Measurements from ENCODE around the gene DAB2IP.

Gene DAB2IP

DNA sequence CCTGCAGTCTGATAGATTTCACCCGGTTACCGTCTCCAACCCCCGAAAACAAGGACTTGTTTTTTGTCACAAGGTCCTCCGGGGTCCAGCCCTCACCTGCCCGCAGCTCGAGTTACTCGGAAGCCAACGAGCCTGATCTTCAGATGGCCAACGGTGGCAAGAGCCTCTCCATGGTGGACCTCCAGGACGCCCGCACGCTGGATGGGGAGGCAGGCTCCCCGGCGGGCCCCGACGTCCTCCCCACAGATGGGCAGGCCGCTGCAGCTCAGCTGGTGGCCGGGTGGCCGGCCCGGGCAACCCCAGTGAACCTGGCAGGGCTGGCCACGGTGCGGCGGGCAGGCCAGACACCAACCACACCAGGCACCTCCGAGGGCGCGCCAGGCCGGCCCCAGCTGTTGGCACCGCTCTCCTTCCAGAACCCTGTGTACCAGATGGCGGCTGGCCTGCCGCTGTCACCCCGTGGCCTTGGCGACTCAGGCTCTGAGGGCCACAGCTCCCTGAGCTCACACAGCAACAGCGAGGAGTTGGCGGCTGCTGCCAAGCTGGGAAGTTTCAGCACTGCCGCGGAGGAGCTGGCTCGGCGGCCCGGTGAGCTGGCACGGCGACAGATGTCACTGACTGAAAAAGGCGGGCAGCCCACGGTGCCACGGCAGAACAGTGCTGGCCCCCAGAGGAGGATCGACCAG, 121.3 kb downstream of the DAB2IP start:
- Histone ChIP-seq H2BK5ac (ENCODE audit: low read depth, low read length, poor library complexity) (no peak overlapping the region), H3K9me3 (ENCODE audit: insufficient read depth, low read depth, low read length) (peaks cover 2% of the 10 kb centered on the region), H4K8ac (ENCODE audit: low read depth, low read length) (no peak overlapping the region)

GRCh38 chr9:121773286-121773953, 122.0 kb downstream of the DAB2IP start:
- no peak overlapping the region for H3K23ac ChIP-seq (ENCODE audit: low read length)
- no peak overlapping the region for H2BK12ac ChIP-seq (ENCODE audit: low read length)
- no peaks in the 10 kb centered on the region for H3K27me3 ChIP-seq (ENCODE audit: insufficient read depth, low read length)
- no peak overlapping the region for H3K4ac ChIP-seq (ENCODE audit: low read depth, low read length)
- H3K4me2 ChIP-seq (ENCODE audit: low read length) = no peak overlapping the region
- no peaks in the 10 kb centered on the region for H3K79me1 ChIP-seq (ENCODE audit: low read length)
- no peak overlapping the region for H4K8ac ChIP-seq (ENCODE audit: low read depth, low read length)
- H3K36me3 ChIP-seq (ENCODE audit: control insufficient read depth in 1 of 2, insufficient read depth in 2 of 2, low read length in 2 of 2) = peaks cover 74 to 76% of the 10 kb centered on the region in 2 experiments
- no peak overlapping the region for H2BK120ac ChIP-seq (ENCODE audit: insufficient read depth, low read length, poor library complexity)
- peaks cover 2% of the 10 kb centered on the region for H3K9me3 ChIP-seq (ENCODE audit: insufficient read depth, low read depth, low read length)
- no peak overlapping the region for H2BK5ac ChIP-seq (ENCODE audit: low read depth, low read length, poor library complexity)
- H3K9ac ChIP-seq (ENCODE audit: low read length) = no peak overlapping the region
- H2AK5ac ChIP-seq (ENCODE audit: low read length) = no peak overlapping the region
- H3K18ac ChIP-seq (ENCODE audit: low read length) = no peak overlapping the region
- no peak overlapping the region for H2AFZ ChIP-seq (ENCODE audit: insufficient read depth, low read length, poor library complexity)
- no peak overlapping the region for H3K27ac ChIP-seq (ENCODE audit: low read depth, low read length)
- no peaks in the 10 kb centered on the region for H3K79me2 ChIP-seq (ENCODE audit: control insufficient read depth, insufficient read depth, low read length, poor library complexity)
- WGBS (ENCODE audit: extremely low coverage, insufficient coverage, insufficient read length) = no CpG with 5 or more reads among the region's 18 CpGs
- H3K14ac ChIP-seq (ENCODE audit: low read length) = no peak overlapping the region
- no peak overlapping the region for H4K12ac ChIP-seq (ENCODE audit: low read depth, low read length)
- no peak for DNase-seq
- H4K91ac ChIP-seq (ENCODE audit: low read depth, low read length) = no peak overlapping the region
- H3K4me1 ChIP-seq (ENCODE audit: control insufficient read depth in 1 of 2, insufficient read depth in 2 of 2, low read length in 2 of 2) = peaks cover 3% of the 10 kb centered on the region in 2 experiments
- H3K4me3 ChIP-seq (ENCODE audit: low read depth, low read length) = no peak overlapping the region

More for the DNA sequence above, 121.3 kb downstream of the DAB2IP start:
- H4K12ac ChIP-seq (ENCODE audit: low read depth, low read length) = no peak overlapping the region
- no peak overlapping the region for H4K91ac ChIP-seq (ENCODE audit: low read depth, low read length)
- H3K4me1 ChIP-seq (ENCODE audit: control insufficient read depth in 1 of 2, insufficient read depth in 2 of 2, low read length in 2 of 2) = peaks cover 3% of the 10 kb centered on the region in 2 experiments
- H2BK120ac ChIP-seq (ENCODE audit: insufficient read depth, low read length, poor library complexity) = no peak overlapping the region
- H3K23ac ChIP-seq (ENCODE audit: low read length) = no peak overlapping the region
- H2AFZ ChIP-seq (ENCODE audit: insufficient read depth, low read length, poor library complexity) = no peak overlapping the region
- DNase-seq = no peak
- no peaks in the 10 kb centered on the region for H3K27me3 ChIP-seq (ENCODE audit: insufficient read depth, low read length)
- H3K4ac ChIP-seq (ENCODE audit: low read depth, low read length) = no peak overlapping the region
- H3K14ac ChIP-seq (ENCODE audit: low read length) = no peak overlapping the region
- no peak overlapping the region for H3K27ac ChIP-seq (ENCODE audit: low read depth, low read length)
- H3K4me2 ChIP-seq (ENCODE audit: low read length) = no peak overlapping the region
- no peak overlapping the region for H3K4me3 ChIP-seq (ENCODE audit: low read depth, low read length)
- no peak overlapping the region for H2AK5ac ChIP-seq (ENCODE audit: low read length)
- H2BK12ac ChIP-seq (ENCODE audit: low read length) = no peak overlapping the region
- H3K79me1 ChIP-seq (ENCODE audit: low read length) = no peaks in the 10 kb centered on the region
- no peaks in the 10 kb centered on the region for H3K79me2 ChIP-seq (ENCODE audit: control insufficient read depth, insufficient read depth, low read length, poor library complexity)
- H3K18ac ChIP-seq (ENCODE audit: low read length) = no peak overlapping the region
- H3K36me3 ChIP-seq (ENCODE audit: control insufficient read depth in 1 of 2, insufficient read depth in 2 of 2, low read length in 2 of 2) = peaks cover 78 to 83% of the 10 kb centered on the region in 2 experiments
- H3K9ac ChIP-seq (ENCODE audit: low read length) = no peak overlapping the region
- WGBS (ENCODE audit: extremely low coverage, insufficient coverage, insufficient read length) = no CpG with 5 or more reads among the region's 45 CpGs

DNA sequence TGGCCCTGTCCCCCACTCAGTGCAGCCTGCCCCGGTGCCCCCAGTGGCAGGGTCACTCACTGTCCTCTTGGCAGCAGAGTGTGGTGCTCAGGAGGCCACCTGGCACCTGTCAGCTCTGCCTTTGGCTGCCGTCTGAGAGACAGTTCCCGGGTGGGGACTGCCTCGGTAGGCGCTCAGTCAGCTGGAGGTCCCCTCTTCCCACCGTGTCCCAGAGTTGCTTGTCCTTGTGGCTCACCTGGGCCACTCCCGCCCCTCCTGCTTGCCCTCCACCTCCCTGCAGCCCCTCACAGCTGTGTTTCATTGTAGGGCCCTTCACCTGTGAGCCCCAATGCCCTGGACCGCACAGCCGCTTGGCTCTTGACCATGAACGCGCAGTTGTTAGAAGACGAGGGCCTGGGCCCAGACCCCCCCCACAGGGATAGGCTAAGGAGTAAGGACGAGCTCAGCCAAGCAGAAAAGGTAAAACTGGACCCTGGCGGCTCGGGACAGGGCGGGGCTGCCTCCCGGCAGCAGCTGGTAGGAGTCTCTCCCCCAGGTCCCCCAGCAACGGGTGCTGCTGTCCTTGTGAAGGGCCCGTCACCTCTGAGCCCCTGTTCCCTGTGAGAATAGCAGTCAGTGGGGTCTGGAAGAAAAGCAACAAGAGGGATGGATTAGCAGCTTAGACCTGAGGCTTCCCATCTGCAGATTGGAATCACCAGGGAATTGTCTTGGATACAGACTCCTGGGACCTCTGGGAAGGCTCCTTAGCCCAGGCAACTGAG, 122.7 kb downstream of the DAB2IP start:
- Histone ChIP-seq H3K9ac (ENCODE audit: low read length) (no peak overlapping the region), H2AFZ (ENCODE audit: insufficient read depth, low read length, poor library complexity) (no peak overlapping the region), H3K36me3 (ENCODE audit: control insufficient read depth in 1 of 2, insufficient read depth in 2 of 2, low read length in 2 of 2) (peaks cover 67 to 69% of the 10 kb centered on the region in 2 experiments), H3K79me1 (ENCODE audit: low read length) (no peaks in the 10 kb centered on the region), H3K27ac (ENCODE audit: low read depth, low read length) (no peak overlapping the region), H3K4ac (ENCODE audit: low read depth, low read length) (no peak overlapping the region), H2BK5ac (ENCODE audit: low read depth, low read length, poor library complexity) (no peak overlapping the region), H4K91ac (ENCODE audit: low read depth, low read length) (no peak overlapping the region), H3K79me2 (ENCODE audit: control insufficient read depth, insufficient read depth, low read length, poor library complexity) (no peaks in the 10 kb centered on the region), H3K18ac (ENCODE audit: low read length) (no peak overlapping the region), H2BK12ac (ENCODE audit: low read length) (no peak overlapping the region), H3K14ac (ENCODE audit: low read length) (no peak overlapping the region), H3K4me1 (ENCODE audit: control insufficient read depth in 1 of 2, insufficient read depth in 2 of 2, low read length in 2 of 2) (peaks cover 3% of the 10 kb centered on the region in 2 experiments), H3K4me2 (ENCODE audit: low read length) (no peak overlapping the region), H3K9me3 (ENCODE audit: insufficient read depth, low read depth, low read length) (peaks cover 2% of the 10 kb centered on the region), H2AK5ac (ENCODE audit: low read length) (no peak overlapping the region), H3K4me3 (ENCODE audit: low read depth, low read length) (no peak overlapping the region), H3K23ac (ENCODE audit: low read length) (no peak overlapping the region), H4K12ac (ENCODE audit: low read depth, low read length) (no peak overlapping the region), H3K27me3 (ENCODE audit: insufficient read depth, low read length) (no peaks in the 10 kb centered on the region), H4K8ac (ENCODE audit: low read depth, low read length) (no peak overlapping the region), H2BK120ac (ENCODE audit: insufficient read depth, low read length, poor library complexity) (no peak overlapping the region)
- whole genome bisulfite sequencing (ENCODE audit: extremely low coverage, insufficient coverage, insufficient read length) = no CpG with 5 or more reads among the region's 19 CpGs
- no peak for DNase-seq

GRCh38 chr9:121774715-121775613, 123.5 kb downstream of the DAB2IP start:
- H3K27me3 ChIP-seq (ENCODE audit: insufficient read depth, low read length) = no peaks in the 10 kb centered on the region
- H3K23ac ChIP-seq (ENCODE audit: low read length) = no peak overlapping the region
- no peak overlapping the region for H4K12ac ChIP-seq (ENCODE audit: low read depth, low read length)
- peaks cover 3 to 6% of the 10 kb centered on the region in 2 experiments for H3K4me1 ChIP-seq (ENCODE audit: control insufficient read depth in 1 of 2, insufficient read depth in 2 of 2, low read length in 2 of 2)
- peaks cover 2% of the 10 kb centered on the region for H3K9me3 ChIP-seq (ENCODE audit: insufficient read depth, low read depth, low read length)
- H3K79me2 ChIP-seq (ENCODE audit: control insufficient read depth, insufficient read depth, low read length, poor library complexity) = no peaks in the 10 kb centered on the region
- peaks cover 60 to 62% of the 10 kb centered on the region in 2 experiments for H3K36me3 ChIP-seq (ENCODE audit: control insufficient read depth in 1 of 2, insufficient read depth in 2 of 2, low read length in 2 of 2)
- DNase-seq = no peak
- no peak overlapping the region for H2BK12ac ChIP-seq (ENCODE audit: low read length)
- no peak overlapping the region for H3K4me3 ChIP-seq (ENCODE audit: low read depth, low read length)
- no peak overlapping the region for H2AK5ac ChIP-seq (ENCODE audit: low read length)
- H3K9ac ChIP-seq (ENCODE audit: low read length) = no peak overlapping the region
- no peak overlapping the region for H4K91ac ChIP-seq (ENCODE audit: low read depth, low read length)
- no CpG with 5 or more reads among the region's 26 CpGs for WGBS (ENCODE audit: extremely low coverage, insufficient coverage, insufficient read length)
- H4K8ac ChIP-seq (ENCODE audit: low read depth, low read length) = no peak overlapping the region
- no peak overlapping the region for H2BK5ac ChIP-seq (ENCODE audit: low read depth, low read length, poor library complexity)
- no peak overlapping the region for H3K18ac ChIP-seq (ENCODE audit: low read length)
- H3K79me1 ChIP-seq (ENCODE audit: low read length) = no peaks in the 10 kb centered on the region
- no peak overlapping the region for H3K27ac ChIP-seq (ENCODE audit: low read depth, low read length)
- H2AFZ ChIP-seq (ENCODE audit: insufficient read depth, low read length, poor library complexity) = no peak overlapping the region
- no peak overlapping the region for H2BK120ac ChIP-seq (ENCODE audit: insufficient read depth, low read length, poor library complexity)
- H3K4me2 ChIP-seq (ENCODE audit: low read length) = no peak overlapping the region
- no peak overlapping the region for H3K14ac ChIP-seq (ENCODE audit: low read length)
- H3K4ac ChIP-seq (ENCODE audit: low read depth, low read length) = no peak overlapping the region

All from trophoblast cell (in vitro differentiated cells and primary cell).